Measurements from ENCODE around the gene FBXW11. TPM values are rescaled to one million over a fixed set of nuclear protein-coding genes. Genes with fewer than 3 reads are reported as not detected.

FBXW11 gene
- total RNA-seq, 1 experiment from 2014 or later, result 85.3 TPM

DNA sequence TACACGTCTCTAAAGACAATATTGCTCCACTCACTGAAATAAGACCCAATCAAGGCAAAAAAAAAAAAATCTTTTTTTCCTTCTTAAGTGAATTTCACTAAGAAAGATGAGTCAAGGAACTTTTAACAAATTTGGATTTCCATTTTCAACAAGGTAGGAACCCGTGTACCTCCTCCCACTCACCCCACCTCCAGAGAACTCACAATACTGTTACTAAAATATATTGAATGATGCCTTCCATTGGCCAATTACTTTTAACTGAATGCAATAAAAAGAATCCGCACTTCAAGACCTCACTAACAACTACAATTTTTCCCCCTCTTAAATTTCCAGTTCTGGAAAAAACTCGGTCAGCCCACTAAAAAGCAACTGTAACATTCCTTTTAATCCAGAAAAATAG is 50.7 kb downstream of the FBXW11 start:
- H3K4me1 Mint-ChIP-seq, result peaks cover 56 to 64% of the 10 kb centered on the region in 2 experiments

More for the DNA sequence above, 50.7 kb downstream of the FBXW11 start:
- H3K27me3 Mint-ChIP-seq (ENCODE audit: low read depth), result no peaks in the 10 kb centered on the region
- no peak overlapping the region for H3K9ac ChIP-seq (ENCODE audit: extremely low read depth, insufficient read length, low read length)
- no peak overlapping the region for H2BK12ac ChIP-seq (ENCODE audit: insufficient read length, low read depth, low read length)
- no peaks in the 10 kb centered on the region for H3K9me3 Mint-ChIP-seq
- H3T11ph ChIP-seq (ENCODE audit: low read length), result no peak overlapping the region
- no peak overlapping the region for H2BK20ac ChIP-seq (ENCODE audit: low read depth, low read length, poor library complexity, severe bottlenecking)
- no peak for DNase-seq
- no peaks in the 10 kb centered on the region for H3K9me3 ChIP-seq (ENCODE audit: control insufficient read depth, low read depth, low read length)
- no peak overlapping the region for H2AFZ ChIP-seq (ENCODE audit: low read length)
- H2BK120ac ChIP-seq (ENCODE audit: low read depth, low read length, poor library complexity, severe bottlenecking), result no peak overlapping the region
- H3K27ac Mint-ChIP-seq, result peak overlapping the region in 1 of 3 experiments; percentile 90; a peak in 3 of 7 replicates
- H3K79me1 ChIP-seq (ENCODE audit: insufficient read depth, low read depth, low read length, poor library complexity, severe bottlenecking), result peaks cover 10% of the 10 kb centered on the region
- H3K18ac ChIP-seq (ENCODE audit: insufficient read length, low read depth, low read length), result no peak overlapping the region
- H2BK5ac ChIP-seq (ENCODE audit: insufficient read length, low read length), result no peak overlapping the region
- H3K4me2 ChIP-seq (ENCODE audit: insufficient read depth, insufficient read length, low read length), result no peak overlapping the region
- H3K14ac ChIP-seq (ENCODE audit: insufficient read depth, low read length), result no peak overlapping the region
- no peaks in the 10 kb centered on the region; the same call in 1 of the 2 replicates for H3K27me3 ChIP-seq (ENCODE audit: insufficient read depth, low read length)
- H3K23ac ChIP-seq (ENCODE audit: insufficient read length, low read depth, low read length), result no peak overlapping the region
- no peaks in the 10 kb centered on the region for H4K20me1 ChIP-seq (ENCODE audit: control insufficient read depth, insufficient read depth, insufficient read length)
- WGBS (ENCODE audit: extremely low coverage, insufficient read length, low lambda C conversion rate), result no CpG with 5 or more reads among the region's 4 CpGs
- H2BK15ac ChIP-seq (ENCODE audit: low read depth, low read length), result no peak overlapping the region
- no peak overlapping the region for H4K8ac ChIP-seq (replicated peaks; ENCODE audit: insufficient read length, low read depth, low read length)
- peaks cover 11% of the 10 kb centered on the region; the same call in 1 of the 2 replicates for H3K4me1 ChIP-seq (ENCODE audit: insufficient read depth, low read length)
- H3K79me2 ChIP-seq (ENCODE audit: insufficient read depth, low read length), result peaks cover 66% of the 10 kb centered on the region
- H4K5ac ChIP-seq (ENCODE audit: insufficient read length, low read depth, low read length), result no peak overlapping the region
- H3K27ac ChIP-seq (ENCODE audit: insufficient read length, low read depth, low read length), result no peak overlapping the region
- no peak overlapping the region for H2AK5ac ChIP-seq (ENCODE audit: insufficient read length, low read length)
- no peaks in the 10 kb centered on the region for H3K23me2 ChIP-seq (ENCODE audit: insufficient read length, low read depth, low read length, poor library complexity, severe bottlenecking)
- H3K4ac ChIP-seq (ENCODE audit: low read depth, low read length), result no peak overlapping the region
- H4K91ac ChIP-seq (ENCODE audit: insufficient read length, low read depth, low read length), result no peak overlapping the region
- H3K56ac ChIP-seq (ENCODE audit: insufficient read length, low read depth, low read length), result no peak overlapping the region
- no peak for TF ChIP-seq CTCF (conservative IDR thresholded peaks at IDR 0.05)
- peaks cover 0 to 8% (median 4%) of the 10 kb centered on the region in 3 experiments; a peak in 3 of 7 replicates for H3K36me3 Mint-ChIP-seq (ENCODE audit: insufficient read depth in 1 of 3, low read depth in 3 of 3)
- no peak overlapping the region for H3K4me3 Mint-ChIP-seq
